ENCODE results near the gene ASCC1. TPM values are rescaled to one million over a fixed set of nuclear protein-coding genes. Genes with fewer than 3 reads are reported as not detected.
"Not testable (repeated sequence)": the region's sequence is repeated elsewhere in the genome, so short reads cannot be mapped to it uniquely, and the experiment has no call there.

Gene ASCC1
- total RNA-seq, 1 experiment from 2014 or later = 40.2 TPM

GRCh38 chr10:72250666-72251065 is 34.6 kb upstream of the ASCC1 start:
- H3K27me3 ChIP-seq (replicated peaks; ENCODE audit: insufficient read depth, low read depth, low read length, poor library complexity) = no peaks in the 10 kb centered on the region
- CTCF ChIA-PET = interaction anchor here (0.7 kb wide), 1 partner anchor 273 kb away, joined by 3 read pairs; no protein-coding TSS in a partner anchor

DNA sequence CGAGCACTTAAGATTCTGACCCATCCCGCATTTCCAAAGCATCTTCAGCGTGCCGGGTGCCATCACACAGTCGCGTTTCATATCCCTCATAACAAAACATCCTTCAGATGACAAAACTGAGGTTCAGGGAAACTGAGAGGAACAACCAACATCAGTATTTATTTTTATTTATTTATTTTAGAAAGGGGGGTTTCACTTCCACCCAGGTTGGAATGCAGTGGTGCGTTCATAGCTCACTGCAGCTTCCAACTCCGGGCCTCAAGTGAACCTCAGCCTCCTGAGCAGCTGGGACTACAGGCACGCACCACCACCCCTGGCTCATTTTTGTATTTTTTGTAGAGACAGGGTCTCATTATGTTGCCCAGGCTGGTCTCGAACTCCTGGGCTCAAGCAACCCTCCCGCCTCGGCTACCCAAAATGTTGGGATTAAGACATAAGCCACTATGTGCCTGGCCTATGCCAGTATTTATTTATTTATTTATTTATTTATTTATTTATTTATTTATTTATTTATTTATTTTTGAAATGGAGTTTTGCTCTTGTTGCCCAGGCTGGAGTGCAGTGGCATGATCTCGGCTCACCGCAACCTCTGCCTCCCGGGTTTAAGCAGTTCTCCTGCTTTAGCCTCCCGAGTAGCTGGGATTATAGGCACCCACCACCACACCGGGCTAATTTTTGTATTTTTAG is 33.2 kb upstream of the ASCC1 start:
- intact Hi-C loops (cut with micrococcal nuclease; ENCODE audit: unreplicated experiment); H3K27me3 ChIP-seq (replicated peaks; ENCODE audit: insufficient read depth, low read depth, low read length, poor library complexity); H3K9me3 ChIP-seq (ENCODE audit: low read depth, low read length, poor library complexity, severe bottlenecking); BruUV-seq (replicated peaks); H3K36me3 ChIP-seq (ENCODE audit: insufficient read depth, low read length, poor library complexity, severe bottlenecking); DNase-seq (ENCODE audit: low spot score); H3K27ac ChIP-seq (ENCODE audit: low read depth, low read length, poor library complexity, severe bottlenecking); H3K4me3 ChIP-seq (ENCODE audit: low read depth, low read length, poor library complexity, severe bottlenecking); CTCF ChIA-PET; POLR2A ChIA-PET (ENCODE audit: low non-redundant PET): not testable (repeated sequence)
- peaks cover 17% of the 10 kb centered on the region for H3K4me1 ChIP-seq (ENCODE audit: insufficient read depth, low read length, poor library complexity, severe bottlenecking)

More at GRCh38 chr10:72250666-72251065, 34.6 kb upstream of the ASCC1 start:
- POLR2A ChIA-PET (ENCODE audit: low non-redundant PET) = no interaction called here
- no TSS peak for BruUV-seq (replicated peaks)
- no peak overlapping the region for H3K27ac ChIP-seq (ENCODE audit: low read depth, low read length, poor library complexity, severe bottlenecking)
- no peak overlapping the region for H3K4me3 ChIP-seq (ENCODE audit: low read depth, low read length, poor library complexity, severe bottlenecking)
- H3K4me1 ChIP-seq (ENCODE audit: insufficient read depth, low read length, poor library complexity, severe bottlenecking) = peaks cover 23% of the 10 kb centered on the region
- no peaks in the 10 kb centered on the region for H3K36me3 ChIP-seq (ENCODE audit: insufficient read depth, low read length, poor library complexity, severe bottlenecking)
- TF ChIP-seq, protein P1, sequence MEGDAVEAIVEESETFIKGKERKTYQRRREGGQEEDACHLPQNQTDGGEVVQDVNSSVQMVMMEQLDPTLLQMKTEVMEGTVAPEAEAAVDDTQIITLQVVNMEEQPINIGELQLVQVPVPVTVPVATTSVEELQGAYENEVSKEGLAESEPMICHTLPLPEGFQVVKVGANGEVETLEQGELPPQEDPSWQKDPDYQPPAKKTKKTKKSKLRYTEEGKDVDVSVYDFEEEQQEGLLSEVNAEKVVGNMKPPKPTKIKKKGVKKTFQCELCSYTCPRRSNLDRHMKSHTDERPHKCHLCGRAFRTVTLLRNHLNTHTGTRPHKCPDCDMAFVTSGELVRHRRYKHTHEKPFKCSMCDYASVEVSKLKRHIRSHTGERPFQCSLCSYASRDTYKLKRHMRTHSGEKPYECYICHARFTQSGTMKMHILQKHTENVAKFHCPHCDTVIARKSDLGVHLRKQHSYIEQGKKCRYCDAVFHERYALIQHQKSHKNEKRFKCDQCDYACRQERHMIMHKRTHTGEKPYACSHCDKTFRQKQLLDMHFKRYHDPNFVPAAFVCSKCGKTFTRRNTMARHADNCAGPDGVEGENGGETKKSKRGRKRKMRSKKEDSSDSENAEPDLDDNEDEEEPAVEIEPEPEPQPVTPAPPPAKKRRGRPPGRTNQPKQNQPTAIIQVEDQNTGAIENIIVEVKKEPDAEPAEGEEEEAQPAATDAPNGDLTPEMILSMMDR (conservative IDR thresholded peaks at IDR 0.05; ENCODE audit: low read depth, low read length) = no peak
- no peak for TF ChIP-seq EZH2 (IDR thresholded peaks at IDR 0.05; ENCODE audit: borderline replicate concordance, low read depth, low read length, poor library complexity, severe bottlenecking)
- no peak for DNase-seq (ENCODE audit: low spot score)
- intact Hi-C loops (cut with micrococcal nuclease; ENCODE audit: unreplicated experiment) = no loop called here
- H3K9me3 ChIP-seq (ENCODE audit: low read depth, low read length, poor library complexity, severe bottlenecking) = no peaks in the 10 kb centered on the region

DNA sequence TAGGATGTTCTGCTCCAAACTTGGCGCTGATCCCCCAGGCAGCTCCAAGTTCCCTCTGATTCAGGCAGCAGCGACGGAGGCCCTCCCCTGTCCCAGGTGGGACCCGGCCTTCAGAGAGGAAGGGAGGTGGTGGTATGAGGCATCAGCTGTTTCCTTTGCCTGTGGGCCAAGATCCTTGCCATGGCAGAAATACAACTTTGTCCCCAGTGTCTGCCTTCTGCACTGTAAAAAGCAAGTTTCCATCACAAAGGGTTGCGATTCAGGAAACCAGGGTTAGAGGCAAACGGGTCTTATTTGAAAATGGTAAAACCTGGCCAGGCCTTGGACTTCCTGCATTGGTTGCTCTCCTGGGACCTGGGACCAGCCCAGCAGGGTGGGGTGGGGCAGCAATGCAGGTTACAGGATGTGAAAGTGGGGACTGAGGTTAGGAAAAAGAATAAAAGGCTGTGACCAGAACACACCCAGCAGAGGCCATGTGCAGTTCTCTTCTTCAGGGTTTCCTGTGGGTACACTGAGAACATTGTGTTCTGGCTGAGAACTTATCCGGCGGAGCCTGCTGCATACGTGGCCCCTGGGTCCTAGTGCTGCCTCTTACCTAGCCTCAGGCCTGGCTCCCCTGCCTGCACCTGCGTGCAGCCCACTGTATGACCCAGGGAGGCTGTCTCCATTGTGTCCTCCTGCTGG is 32.5 kb upstream of the ASCC1 start:
- no peak for TF ChIP-seq EZH2 (IDR thresholded peaks at IDR 0.05; ENCODE audit: borderline replicate concordance, low read depth, low read length, poor library complexity, severe bottlenecking)
- TF ChIP-seq, protein P1 (conservative IDR thresholded peaks at IDR 0.05; ENCODE audit: low read depth, low read length) = no peak
- Histone ChIP-seq H3K36me3 (ENCODE audit: insufficient read depth, low read length, poor library complexity, severe bottlenecking) (no peaks in the 10 kb centered on the region), H3K27me3 (replicated peaks; ENCODE audit: insufficient read depth, low read depth, low read length, poor library complexity) (no peaks in the 10 kb centered on the region), H3K27ac (ENCODE audit: low read depth, low read length, poor library complexity, severe bottlenecking) (peak overlapping the region; percentile 4), H3K4me3 (ENCODE audit: low read depth, low read length, poor library complexity, severe bottlenecking) (no peak overlapping the region), H3K4me1 (ENCODE audit: insufficient read depth, low read length, poor library complexity, severe bottlenecking) (peaks cover 21% of the 10 kb centered on the region), H3K9me3 (ENCODE audit: low read depth, low read length, poor library complexity, severe bottlenecking) (no peaks in the 10 kb centered on the region)
- intact Hi-C loops (cut with micrococcal nuclease; ENCODE audit: unreplicated experiment) = no loop called here
- BruUV-seq (replicated peaks) = no TSS peak
- no peak for DNase-seq (ENCODE audit: low spot score)
- POLR2A ChIA-PET (ENCODE audit: low non-redundant PET) = interaction anchor here (0.5 kb wide), 1 partner anchor 73 kb away, joined by 5 read pairs; no protein-coding TSS in a partner anchor
- CTCF ChIA-PET = interaction anchor here (0.6 kb wide), 1 partner anchor 58 kb away, joined by 5 read pairs; no protein-coding TSS in a partner anchor
